AG04450 (cell line): ENCODE measurements around the gene ACYP2. TPM values are rescaled to one million over a fixed set of nuclear protein-coding genes. Genes with fewer than 3 reads are reported as not detected.
"Not testable (repeated sequence)": the region's sequence is repeated elsewhere in the genome, so short reads cannot be mapped to it uniquely, and the experiment has no call there.

ENCODE experiments used
- CTCF ChIA-PET: fragments of 300-600, 350-600 bp; formaldehyde crosslinking; extraction: SDS; loops from one replicate; lab custom pipeline; 2022; ENCODE audit warnings: antibody characterized with exemption, inconsistent platforms; lab: Charles Lee
- POLR2A ChIA-PET: fragments of 350-600 bp; formaldehyde crosslinking; extraction: SDS; loops from one replicate; lab custom pipeline; 2021; ENCODE audit warnings: antibody characterized with exemption, inconsistent platforms; lab: Yijun Ruan, JAX
- DNase-seq: peaks from one replicate; pipeline ENCODE4 v3.0.0-alpha.2; 2011; ENCODE audit warnings: low read depth, low spot score
- H3K27ac ChIP-seq: one replicate; pipeline ENCODE4 v1.5.1; 2012; ENCODE audit warnings: low read depth, low read length, control low read depth
- H3K27me3 ChIP-seq: one replicate; pipeline ENCODE4 v1.6.0; 2012; ENCODE audit warnings: low read length; ENCODE audit not compliant: control insufficient read depth, insufficient read depth
- H3K4me3 ChIP-seq: 2 replicates; pipeline ENCODE4 v1.5.1; 2011; ENCODE audit warnings: mild to moderate bottlenecking, low read depth, low read length, control low read depth
- H3K9me3 ChIP-seq: 2 replicates; pipeline ENCODE4 v1.5.1; 2012; ENCODE audit warnings: low read length; ENCODE audit not compliant: control insufficient read depth, insufficient read depth
- polyA plus RNA-seq: library from polyadenylated mRNA; depleted of rRNA; stranded (reverse); fragments of >200 nt; gene quantifications from 2 replicates; pipeline ENCODE4 v1.2.3, GENCODE V29; 2011
- TF ChIP-seq, protein P1 (sequence below): IDR thresholded peaks from 2 replicates; pipeline ENCODE4 v1.5.1; 2011; ENCODE audit warnings: low read depth, low read length, control low read depth, inconsistent platforms

ACYP2 gene
- polyA plus RNA-seq, 1 experiment, result 8.1 TPM

DNA sequence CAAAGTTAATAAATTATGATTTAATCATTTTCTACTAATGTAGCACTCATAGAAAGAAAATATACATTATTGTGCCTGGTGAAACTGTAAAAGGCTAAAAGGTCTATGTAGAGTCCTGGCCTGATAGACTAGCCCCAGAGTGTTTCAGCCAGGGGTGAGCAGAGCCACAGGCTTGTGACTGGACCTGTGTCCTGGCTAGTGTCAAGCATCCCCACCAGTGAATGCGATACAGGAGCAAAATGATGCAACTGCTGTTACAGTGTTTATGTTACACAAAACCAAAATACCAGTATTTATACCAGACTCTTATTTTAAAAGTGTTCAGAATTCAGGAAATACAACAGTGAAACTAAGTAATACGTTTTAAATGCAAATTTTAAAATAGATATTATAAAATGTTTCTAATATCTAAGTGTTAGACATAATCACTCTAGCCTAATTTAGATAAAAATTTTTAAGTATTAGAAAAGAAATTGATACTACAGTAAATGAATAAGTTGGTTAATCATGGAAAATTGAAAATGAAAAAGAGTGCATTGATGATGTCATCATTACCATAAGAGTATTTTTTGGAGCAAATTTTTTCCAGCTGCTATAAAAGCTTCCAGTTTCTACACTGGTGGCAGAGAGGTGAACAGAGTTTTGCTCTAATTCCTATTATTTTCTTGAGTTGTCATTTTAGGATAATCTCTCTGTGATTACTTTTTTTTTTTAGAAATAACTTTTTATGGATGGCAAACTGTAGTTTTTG is 146.8 kb downstream of the ACYP2 start:
- CTCF ChIA-PET, result interaction anchor here (0.6 kb wide), 1 partner anchor 161 kb away, joined by 3 read pairs; no protein-coding TSS in a partner anchor
- POLR2A ChIA-PET, result no interaction called here
- H3K4me3 ChIP-seq, result no peak overlapping the region
- no peak for DNase-seq
- TF ChIP-seq, protein P1, sequence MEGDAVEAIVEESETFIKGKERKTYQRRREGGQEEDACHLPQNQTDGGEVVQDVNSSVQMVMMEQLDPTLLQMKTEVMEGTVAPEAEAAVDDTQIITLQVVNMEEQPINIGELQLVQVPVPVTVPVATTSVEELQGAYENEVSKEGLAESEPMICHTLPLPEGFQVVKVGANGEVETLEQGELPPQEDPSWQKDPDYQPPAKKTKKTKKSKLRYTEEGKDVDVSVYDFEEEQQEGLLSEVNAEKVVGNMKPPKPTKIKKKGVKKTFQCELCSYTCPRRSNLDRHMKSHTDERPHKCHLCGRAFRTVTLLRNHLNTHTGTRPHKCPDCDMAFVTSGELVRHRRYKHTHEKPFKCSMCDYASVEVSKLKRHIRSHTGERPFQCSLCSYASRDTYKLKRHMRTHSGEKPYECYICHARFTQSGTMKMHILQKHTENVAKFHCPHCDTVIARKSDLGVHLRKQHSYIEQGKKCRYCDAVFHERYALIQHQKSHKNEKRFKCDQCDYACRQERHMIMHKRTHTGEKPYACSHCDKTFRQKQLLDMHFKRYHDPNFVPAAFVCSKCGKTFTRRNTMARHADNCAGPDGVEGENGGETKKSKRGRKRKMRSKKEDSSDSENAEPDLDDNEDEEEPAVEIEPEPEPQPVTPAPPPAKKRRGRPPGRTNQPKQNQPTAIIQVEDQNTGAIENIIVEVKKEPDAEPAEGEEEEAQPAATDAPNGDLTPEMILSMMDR, result no peak
- H3K27me3 ChIP-seq, result no peaks in the 10 kb centered on the region
- H3K27ac ChIP-seq, result no peak overlapping the region
- no peaks in the 10 kb centered on the region; the same call in 1 of the 2 replicates for H3K9me3 ChIP-seq

DNA sequence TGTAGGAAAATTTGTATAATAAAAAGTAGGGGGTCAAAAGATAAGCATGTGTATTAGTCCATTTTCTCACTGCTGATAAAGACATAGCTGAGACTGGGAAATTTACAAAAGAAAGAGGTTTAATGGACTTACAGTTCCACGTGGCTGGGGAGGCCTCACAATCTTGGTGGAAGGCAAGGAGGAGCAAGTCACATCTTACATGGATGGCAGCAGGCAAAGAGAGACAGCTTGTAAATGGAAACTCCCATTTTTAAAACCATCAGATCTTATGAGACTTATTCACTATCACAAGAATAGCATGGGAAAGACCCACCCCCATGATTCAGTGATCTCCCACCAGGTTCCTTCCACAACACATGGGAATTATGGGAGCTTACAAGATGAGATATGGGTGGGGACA is 149.7 kb downstream of the ACYP2 start:
- DNase-seq, H3K27ac ChIP-seq, POLR2A ChIA-PET, H3K9me3 ChIP-seq, H3K4me3 ChIP-seq, H3K27me3 ChIP-seq, CTCF ChIA-PET: not testable (repeated sequence)

DNA sequence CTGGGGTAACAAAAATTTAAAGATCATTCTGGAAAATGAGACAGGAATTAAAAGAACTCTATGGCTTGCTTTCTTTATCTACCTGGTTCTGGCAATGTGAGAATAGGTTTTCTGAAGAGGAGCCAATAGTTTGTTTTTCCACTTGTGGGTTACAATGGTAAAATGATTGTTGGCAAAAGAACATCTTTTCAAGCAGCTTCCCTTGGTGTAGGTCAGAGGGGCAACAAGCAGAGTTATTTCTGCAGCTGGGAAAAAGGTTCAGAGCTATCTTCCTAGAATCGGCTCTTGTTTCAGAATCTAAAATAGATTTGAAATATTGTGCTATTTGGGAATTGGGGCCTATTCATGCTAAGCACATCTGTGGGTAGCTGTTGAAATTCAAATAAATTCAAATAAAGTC is 152.2 kb downstream of the ACYP2 start:
- TF ChIP-seq, protein P1, result no peak
- H3K4me3 ChIP-seq, result no peak overlapping the region
- CTCF ChIA-PET, result no interaction called here
- POLR2A ChIA-PET, result no interaction called here
- no peak for DNase-seq
- H3K9me3 ChIP-seq, result no peaks in the 10 kb centered on the region; the same call in 1 of the 2 replicates
- no peak overlapping the region for H3K27ac ChIP-seq
- H3K27me3 ChIP-seq, result no peaks in the 10 kb centered on the region

DNA sequence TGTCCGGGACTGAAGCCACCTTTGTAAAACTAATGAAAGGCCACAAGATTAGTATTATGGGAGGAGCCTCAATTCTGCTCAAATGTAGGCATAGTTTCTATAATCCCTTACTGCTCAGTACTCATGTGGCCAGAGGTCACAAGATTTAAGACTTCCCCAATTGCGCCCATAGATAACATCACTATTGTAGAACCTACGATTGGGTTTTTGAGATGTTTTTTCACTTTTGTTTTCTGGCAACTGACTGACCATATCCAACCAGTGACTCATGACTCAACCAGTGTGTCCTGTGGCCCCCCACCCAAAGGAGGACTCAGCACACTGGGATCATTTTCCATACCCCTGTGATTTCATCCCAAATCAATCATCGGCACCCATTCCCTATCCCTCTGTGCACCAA is 155.8 kb downstream of the ACYP2 start:
- Histone ChIP-seq H3K9me3 (no peaks in the 10 kb centered on the region; the same call in 1 of the 2 replicates), H3K4me3 (no peak overlapping the region), H3K27ac (no peak overlapping the region), H3K27me3 (no peaks in the 10 kb centered on the region)
- DNase-seq, result no peak
- ChIA-PET CTCF (interaction anchor here (1.1 kb wide), 1 partner anchor 8 kb away, joined by 3 read pairs; no protein-coding TSS in a partner anchor), POLR2A (no interaction called here)
- TF ChIP-seq, protein P1, result no peak

DNA sequence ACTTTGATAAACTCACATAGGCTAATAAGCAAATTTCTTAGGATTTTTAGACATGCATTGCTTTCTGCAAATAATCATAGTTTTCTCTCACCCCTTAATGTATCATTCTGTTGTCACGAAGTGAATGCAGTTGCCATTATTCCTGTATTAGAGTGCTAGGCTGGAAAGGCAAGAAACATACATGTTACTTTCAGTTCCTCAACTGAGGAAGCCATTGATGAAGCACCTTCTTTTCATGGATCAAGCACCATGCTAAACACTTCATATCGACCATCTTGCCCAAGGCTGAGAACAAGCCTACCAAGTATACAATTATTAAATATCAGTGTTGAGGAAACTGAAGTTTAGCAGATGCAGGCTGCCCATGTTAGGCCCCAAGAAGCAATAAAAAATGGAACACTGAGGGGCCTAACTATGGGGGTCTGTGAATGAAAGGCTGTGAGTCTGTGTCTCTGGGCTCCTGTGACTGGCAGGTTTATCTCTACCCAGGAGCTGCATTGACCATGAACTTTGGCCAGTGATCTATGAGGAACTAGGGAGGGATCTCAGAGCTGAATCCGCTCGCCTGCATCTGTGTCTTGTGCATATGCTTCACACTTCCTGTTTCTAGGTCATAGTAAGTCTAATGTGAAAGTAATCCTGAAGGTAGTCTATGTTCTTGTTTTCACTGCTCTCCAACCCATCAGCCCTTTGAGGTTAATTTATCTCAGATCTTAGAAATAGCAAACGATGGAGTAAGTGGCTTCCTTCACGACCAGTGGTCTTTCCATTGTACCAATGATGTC is 156.6 kb downstream of the ACYP2 start:
- H3K4me3 ChIP-seq, result no peak overlapping the region
- H3K9me3 ChIP-seq, result no peaks in the 10 kb centered on the region
- no peak overlapping the region for H3K27ac ChIP-seq
- ChIA-PET CTCF (no interaction called here), POLR2A (no interaction called here)
- TF ChIP-seq, protein P1, result no peak
- no peak for DNase-seq
- H3K27me3 ChIP-seq, result no peaks in the 10 kb centered on the region
